Transverse colon (tissue), 4 donors: ENCODE data around the gene PLPP2. TPM values are rescaled to one million over a fixed set of nuclear protein-coding genes. Genes with fewer than 3 reads are reported as not detected.

Source experiments
- DNase-seq: peaks from one replicate; pipeline ENCODE4 v3.0.0-alpha.2; 2019
- H3K27ac ChIP-seq, 4 donors: fragments of 200-600 bp; sonication (generic); 2 replicates each; pipeline ENCODE4 v1.5.1; 2016 to 2018; ENCODE audit warnings: inconsistent platforms in 4 of 4
- H3K27me3 ChIP-seq: fragments of 200-600 bp; sonication (generic); 2 replicates; pipeline ENCODE4 v1.5.1; 2017; ENCODE audit warnings: inconsistent platforms
- H3K36me3 ChIP-seq, 4 donors: fragments of 200-600 bp; sonication (generic); 2 replicates each; pipeline ENCODE4 v1.5.1; 2017 to 2019; ENCODE audit warnings: inconsistent platforms in 4 of 4
- H3K4me1 ChIP-seq, 4 donors: fragments of 200-600 bp; sonication (generic); 2 replicates each; pipeline ENCODE4 v1.5.1; 2017 to 2020; ENCODE audit warnings: inconsistent platforms in 4 of 4
- H3K4me3 ChIP-seq, 4 donors: fragments of 200-600 bp; sonication (generic); 1 replicate in 1 of 4; 2 replicates in 3 of 4; pipeline versions ENCODE4 v1.5.1 to v1.6.1; 2017 to 2019; ENCODE audit warnings: inconsistent platforms in 4 of 4
- H3K9me3 ChIP-seq, 2 donors: fragments of 200-600 bp; sonication (generic); 2 replicates each; pipeline ENCODE4 v1.5.1; 2017 to 2019; ENCODE audit warnings: inconsistent platforms in 2 of 2
- EP300 ChIP-seq: sonication (generic); formaldehyde crosslinking; IDR thresholded peaks from one replicate; pipeline ENCODE4 v1.6.1; 2017; ENCODE audit warnings: antibody characterized with exemption, low read depth
- POLR2A ChIP-seq: fragments of 450-650 bp; IDR thresholded peaks from one replicate; pipeline ENCODE4 v1.6.1; 2016; ENCODE audit warnings: antibody characterized with exemption, mild to moderate bottlenecking, moderate library complexity
- POLR2AphosphoS5 ChIP-seq, 3 donors: sonication (generic); formaldehyde crosslinking; IDR thresholded peaks; one replicate each; pipeline ENCODE4 v1.6.1; 2016; ENCODE audit warnings: antibody characterized with exemption in 3 of 3
- WGBS, 2 donors: methylation state at CpG; one replicate each; pipeline ENCODE4 v1.1.5; 2018; ENCODE audit warnings: low coverage in 1 of 2; 5-methylcytosine and 5-hydroxymethylcytosine counted together
- in situ Hi-C, 4 donors: fragments of 200-750 bp; cut with MboI; loops; one replicate each; pipeline versions ENCODE4 v1.15.0 to v1.15.1; 2017; ENCODE audit warnings: low sequenced_read_pairs in 3 of 4, low pct_ligation_motif_present in 1 of 4, low pct_unique_long_range_greater_than_20kb in 1 of 4
- intact Hi-C: fragments of 100-400 bp; cut with DNase I; formaldehyde crosslinking; loops from one replicate; pipeline ENCODE4 v1.15.1; 2023; ENCODE audit warnings: low total_unique reads
- total RNA-seq, 4 donors: library from RNA; depleted of rRNA; stranded (reverse); fragments of >200 nt; gene quantifications; one replicate each; pipeline ENCODE4 v1.1.0, GENCODE V29; 2016
- TF ChIP-seq, protein P1 (sequence below), 5 experiments: fragments of 200-600 bp in 3 of 5; fragments of 450-650 bp in 2 of 5; sonication (generic) in 3 of 5; IDR thresholded peaks; 1 replicate in 2 of 5; 2 replicates in 3 of 5; pipeline ENCODE4 v1.5.1; 2016 to 2017; ENCODE audit warnings: antibody characterized with exemption in 5 of 5, inconsistent platforms in 3 of 5, mild to moderate bottlenecking in 2 of 5, moderate library complexity in 1 of 5

PLPP2 gene
- total RNA-seq, result 100 to 1,000 TPM; 130 to 190 (median 159) TPM

DNA sequence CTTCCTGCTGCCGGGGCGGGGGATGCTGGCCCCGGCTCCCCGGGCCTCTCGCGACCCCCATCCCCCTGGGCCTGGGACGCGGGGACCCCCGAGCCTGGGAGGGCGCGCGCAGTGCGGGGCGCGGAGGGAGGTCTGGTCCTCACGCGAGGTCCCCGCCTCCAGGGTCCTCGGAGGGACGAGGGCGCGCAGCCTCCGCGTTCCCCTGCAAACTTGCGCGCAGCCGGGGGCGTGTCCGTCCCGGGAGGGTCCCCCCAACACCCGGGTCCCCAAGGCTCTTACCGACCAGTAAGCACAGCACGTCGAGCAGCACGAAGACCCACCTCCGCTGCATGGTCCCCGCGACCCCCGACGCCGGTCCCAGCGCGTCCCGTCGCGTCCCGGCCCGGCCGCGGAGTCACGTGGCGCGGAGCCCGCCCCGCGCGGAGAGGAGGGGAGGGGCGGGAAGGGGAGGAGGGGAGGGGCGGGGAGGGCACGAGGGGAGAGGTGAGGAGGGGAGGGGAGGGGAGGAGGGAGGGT, at the start of gene PLPP2:
PLPP2 (minus strand) TSS at position 398 of the 516 bp plus-strand sequence; CDS start at position 331, 67 bp downstream.
- peak within 1 kb of the TSS; percentile 87 to 93 (median 91) for H3K27ac ChIP-seq
- peaks cover 8 to 50% (median 38%) of the 10 kb centered on the region in 4 donors for H3K4me1 ChIP-seq
- H3K9me3 ChIP-seq, result no peaks in the 10 kb centered on the region
- 10% methylated on average over 31 of the region's 60 CpGs; no CpG with 5 or more reads in 1 of the 2 donors for WGBS, 2 donors
- H3K27me3 ChIP-seq, result peaks cover 47% of the 10 kb centered on the region
- intact Hi-C loops (no loop called here), in situ Hi-C loops (no loop called here)
- DNase-seq, result peak; percentile 52
- no peaks in the 10 kb centered on the region for H3K36me3 ChIP-seq
- TF ChIP-seq EP300, result no peak
- TF ChIP-seq POLR2AphosphoS5 (IDR thresholded peaks at IDR 0.05), result peak in 2 of 3 donors; percentile 65 to 71
- H3K4me3 ChIP-seq, result peak within 1 kb of the TSS; percentile 54 to 66 (median 57)

DNA sequence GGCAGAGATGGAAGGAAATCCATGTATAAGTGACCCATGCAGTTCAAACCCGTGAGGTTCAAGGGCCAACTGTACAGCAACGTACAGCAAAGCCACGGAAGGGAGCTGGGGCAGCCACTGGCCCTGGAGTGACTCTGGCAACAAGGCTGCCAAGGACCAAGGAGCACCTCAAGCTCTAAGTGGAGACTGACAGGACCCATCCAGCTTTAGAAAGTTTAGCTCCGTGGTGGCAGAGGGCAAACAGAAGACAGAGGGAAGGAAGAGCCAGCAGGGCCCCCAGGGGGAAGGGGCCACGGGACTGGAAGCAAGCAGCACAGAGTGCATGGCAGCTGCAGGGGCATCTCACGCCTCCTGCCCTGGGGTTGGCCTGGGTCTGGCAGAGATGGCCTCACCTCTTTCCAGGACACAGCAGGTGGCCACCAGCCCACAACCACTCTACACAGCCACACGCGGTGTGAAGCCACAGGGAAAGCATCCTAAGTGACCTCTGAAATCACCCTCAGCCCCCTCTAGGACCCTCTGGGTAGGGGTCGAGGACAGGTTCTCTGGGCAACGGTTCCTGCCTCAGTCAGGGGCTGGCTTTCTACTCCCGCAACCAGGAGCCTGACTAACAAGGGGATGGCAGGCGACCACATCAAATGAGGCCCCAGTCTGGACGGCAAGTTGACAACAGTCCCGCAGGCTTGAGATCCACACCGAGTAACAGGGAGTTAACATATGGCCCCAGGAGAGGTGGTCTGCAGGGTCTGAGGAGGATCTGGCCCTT, 49.6 kb upstream of the PLPP2 start:
- no peak for DNase-seq

DNA sequence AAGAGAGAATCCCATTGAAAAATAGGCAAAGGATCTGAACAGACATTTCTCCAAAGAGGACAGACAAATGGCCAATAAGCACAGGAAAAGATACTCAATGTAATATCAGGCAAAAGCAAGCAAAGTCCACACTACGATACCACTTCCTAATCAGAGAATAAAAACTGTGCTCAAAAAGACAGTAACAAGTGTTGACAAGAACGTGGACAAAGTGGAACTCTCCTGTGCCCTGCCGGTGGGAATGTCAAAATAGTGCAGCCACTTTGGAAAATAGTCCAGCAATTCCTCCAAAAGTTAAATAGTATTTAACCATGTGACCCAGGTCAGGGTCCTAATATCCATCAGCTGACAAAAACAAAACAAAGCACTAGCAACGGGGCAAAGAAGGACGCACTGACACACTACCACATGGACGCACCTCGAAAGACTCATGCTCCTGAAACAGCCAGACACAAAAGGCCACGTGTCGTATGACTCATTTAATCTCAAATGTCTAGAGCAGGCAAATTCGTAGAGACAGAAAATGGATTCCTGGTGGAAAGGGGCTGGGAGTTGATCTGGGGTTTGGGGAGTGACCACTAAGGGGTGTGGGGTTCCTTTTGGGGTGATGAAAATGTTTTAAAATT, 48.2 kb upstream of the PLPP2 start:
- H3K27me3 ChIP-seq, result no peaks in the 10 kb centered on the region
- intact Hi-C loops, result no loop called here
- H3K4me1 ChIP-seq, result peaks cover 11 to 34% (median 30%) of the 10 kb centered on the region in 4 donors
- no peak overlapping the region for H3K27ac ChIP-seq
- no peak for TF ChIP-seq POLR2A
- TF ChIP-seq POLR2AphosphoS5 (IDR thresholded peaks at IDR 0.05), result no peak
- TF ChIP-seq, protein P1, sequence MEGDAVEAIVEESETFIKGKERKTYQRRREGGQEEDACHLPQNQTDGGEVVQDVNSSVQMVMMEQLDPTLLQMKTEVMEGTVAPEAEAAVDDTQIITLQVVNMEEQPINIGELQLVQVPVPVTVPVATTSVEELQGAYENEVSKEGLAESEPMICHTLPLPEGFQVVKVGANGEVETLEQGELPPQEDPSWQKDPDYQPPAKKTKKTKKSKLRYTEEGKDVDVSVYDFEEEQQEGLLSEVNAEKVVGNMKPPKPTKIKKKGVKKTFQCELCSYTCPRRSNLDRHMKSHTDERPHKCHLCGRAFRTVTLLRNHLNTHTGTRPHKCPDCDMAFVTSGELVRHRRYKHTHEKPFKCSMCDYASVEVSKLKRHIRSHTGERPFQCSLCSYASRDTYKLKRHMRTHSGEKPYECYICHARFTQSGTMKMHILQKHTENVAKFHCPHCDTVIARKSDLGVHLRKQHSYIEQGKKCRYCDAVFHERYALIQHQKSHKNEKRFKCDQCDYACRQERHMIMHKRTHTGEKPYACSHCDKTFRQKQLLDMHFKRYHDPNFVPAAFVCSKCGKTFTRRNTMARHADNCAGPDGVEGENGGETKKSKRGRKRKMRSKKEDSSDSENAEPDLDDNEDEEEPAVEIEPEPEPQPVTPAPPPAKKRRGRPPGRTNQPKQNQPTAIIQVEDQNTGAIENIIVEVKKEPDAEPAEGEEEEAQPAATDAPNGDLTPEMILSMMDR (IDR thresholded peaks at IDR 0.05), result no peak
- no peak for TF ChIP-seq EP300
- no peaks in the 10 kb centered on the region for H3K9me3 ChIP-seq
- in situ Hi-C loops, result no loop called here
- no peak for DNase-seq
- no peak overlapping the region for H3K4me3 ChIP-seq
- peaks cover 0 to 2% (median 0%) of the 10 kb centered on the region in 4 donors for H3K36me3 ChIP-seq
- WGBS, 2 donors, result 92 to 94% methylated on average over 6 to 10 of the region's 10 CpGs

More for the DNA sequence above, 49.6 kb upstream of the PLPP2 start:
- Histone ChIP-seq H3K9me3 (no peaks in the 10 kb centered on the region), H3K27me3 (no peaks in the 10 kb centered on the region), H3K36me3 (no peaks in the 10 kb centered on the region), H3K4me3 (no peak overlapping the region), H3K27ac (no peak overlapping the region), H3K4me1 (peaks cover 11 to 39% (median 32%) of the 10 kb centered on the region in 4 donors)
- TF ChIP-seq EP300 (no peak), POLR2AphosphoS5 (IDR thresholded peaks at IDR 0.05) (no peak), POLR2A (no peak)
- TF ChIP-seq, protein P1 (IDR thresholded peaks at IDR 0.05), result no peak
- intact Hi-C loops, result no loop called here
- WGBS, 2 donors, result 84 to 86% methylated on average over 3 to 15 of the region's 15 CpGs
- in situ Hi-C loops, result no loop called here

DNA sequence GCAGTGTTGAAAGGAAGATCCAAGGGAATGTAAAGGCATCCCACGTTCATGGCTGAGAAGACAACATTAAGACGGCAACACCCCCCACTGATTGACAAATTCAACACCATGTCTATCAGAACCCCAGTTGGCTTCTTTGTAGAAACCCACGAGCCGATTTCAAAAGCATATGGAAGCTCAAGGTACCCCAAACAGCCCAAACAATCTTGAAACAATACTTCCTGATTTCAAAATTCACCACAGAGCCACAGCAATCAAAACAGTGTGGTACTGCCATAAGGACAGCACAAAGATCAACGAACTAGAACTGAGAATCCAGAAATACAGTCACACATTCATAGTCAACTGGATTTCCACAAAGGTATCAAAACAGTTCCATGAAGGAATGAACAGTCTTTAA, 47.2 kb upstream of the PLPP2 start:
- no peak for DNase-seq
- TF ChIP-seq EP300, result no peak
- TF ChIP-seq, protein P1 (IDR thresholded peaks at IDR 0.05), result no peak
- no peak for TF ChIP-seq POLR2AphosphoS5 (IDR thresholded peaks at IDR 0.05)
- no peak for TF ChIP-seq POLR2A
- H3K9me3 ChIP-seq, result no peaks in the 10 kb centered on the region
- no peaks in the 10 kb centered on the region for H3K27me3 ChIP-seq
- H3K27ac ChIP-seq, result no peak overlapping the region
- peaks cover 0 to 6% (median 0%) of the 10 kb centered on the region in 4 donors for H3K36me3 ChIP-seq
- H3K4me1 ChIP-seq, result peaks cover 11 to 29% (median 25%) of the 10 kb centered on the region in 4 donors
- in situ Hi-C loops, result no loop called here
- no peak overlapping the region for H3K4me3 ChIP-seq
- WGBS, 2 donors, result 77 to 86% methylated on average over 3 to 5 of the region's 5 CpGs
- intact Hi-C loops, result no loop called here
